ENCODE data around the gene LMTK3. TPM values are rescaled to one million over a fixed set of nuclear protein-coding genes. Genes with fewer than 3 reads are reported as not detected.
A peak's percentile ranks its signal among the peaks of the same experiment; 100 is the strongest.

The LMTK3 gene
- total and polyA plus RNA-seq, 9 of the 15 experiments (the other 6 are each of a cell fraction or from before 2014, with no cell fraction given), result 0.35 to 12.3 (median 2.0) TPM; not detected in 2

DNA sequence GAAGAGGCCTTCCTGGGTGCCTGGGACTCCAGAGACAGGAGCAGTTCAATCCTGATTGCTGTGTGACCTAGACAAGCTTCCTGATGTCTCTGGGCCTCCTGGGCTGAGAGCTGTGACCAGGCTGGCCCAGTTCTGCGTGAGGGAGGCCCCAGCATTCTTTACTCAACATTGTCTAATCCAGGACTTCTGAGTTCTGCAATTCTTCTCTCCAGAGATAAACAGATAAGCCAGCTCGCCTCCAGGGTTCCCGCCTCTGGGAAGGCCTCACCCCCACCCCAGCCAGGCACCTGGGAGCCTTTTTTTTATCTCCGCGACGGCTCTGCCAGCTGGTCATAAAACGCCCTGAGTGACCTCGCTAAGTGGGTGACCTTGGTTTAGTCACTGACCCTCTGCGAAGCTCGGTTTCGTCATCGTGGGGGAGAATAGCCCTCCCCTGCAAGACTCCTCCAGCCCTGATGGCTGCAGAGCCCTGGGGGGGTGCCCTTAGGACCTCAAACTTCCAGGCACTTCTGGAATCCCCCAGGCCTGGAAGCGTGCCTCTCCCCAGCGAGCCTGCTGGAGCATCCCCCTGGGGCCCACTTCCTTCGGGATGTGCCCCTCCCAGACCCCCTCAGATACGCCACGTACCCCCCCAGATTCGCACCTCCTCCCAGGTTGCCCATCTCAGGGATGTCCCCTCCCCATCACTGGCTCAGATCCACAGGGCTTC is 42.2 kb upstream of the LMTK3 start (continued):
- TF ChIP-seq, protein P1, sequence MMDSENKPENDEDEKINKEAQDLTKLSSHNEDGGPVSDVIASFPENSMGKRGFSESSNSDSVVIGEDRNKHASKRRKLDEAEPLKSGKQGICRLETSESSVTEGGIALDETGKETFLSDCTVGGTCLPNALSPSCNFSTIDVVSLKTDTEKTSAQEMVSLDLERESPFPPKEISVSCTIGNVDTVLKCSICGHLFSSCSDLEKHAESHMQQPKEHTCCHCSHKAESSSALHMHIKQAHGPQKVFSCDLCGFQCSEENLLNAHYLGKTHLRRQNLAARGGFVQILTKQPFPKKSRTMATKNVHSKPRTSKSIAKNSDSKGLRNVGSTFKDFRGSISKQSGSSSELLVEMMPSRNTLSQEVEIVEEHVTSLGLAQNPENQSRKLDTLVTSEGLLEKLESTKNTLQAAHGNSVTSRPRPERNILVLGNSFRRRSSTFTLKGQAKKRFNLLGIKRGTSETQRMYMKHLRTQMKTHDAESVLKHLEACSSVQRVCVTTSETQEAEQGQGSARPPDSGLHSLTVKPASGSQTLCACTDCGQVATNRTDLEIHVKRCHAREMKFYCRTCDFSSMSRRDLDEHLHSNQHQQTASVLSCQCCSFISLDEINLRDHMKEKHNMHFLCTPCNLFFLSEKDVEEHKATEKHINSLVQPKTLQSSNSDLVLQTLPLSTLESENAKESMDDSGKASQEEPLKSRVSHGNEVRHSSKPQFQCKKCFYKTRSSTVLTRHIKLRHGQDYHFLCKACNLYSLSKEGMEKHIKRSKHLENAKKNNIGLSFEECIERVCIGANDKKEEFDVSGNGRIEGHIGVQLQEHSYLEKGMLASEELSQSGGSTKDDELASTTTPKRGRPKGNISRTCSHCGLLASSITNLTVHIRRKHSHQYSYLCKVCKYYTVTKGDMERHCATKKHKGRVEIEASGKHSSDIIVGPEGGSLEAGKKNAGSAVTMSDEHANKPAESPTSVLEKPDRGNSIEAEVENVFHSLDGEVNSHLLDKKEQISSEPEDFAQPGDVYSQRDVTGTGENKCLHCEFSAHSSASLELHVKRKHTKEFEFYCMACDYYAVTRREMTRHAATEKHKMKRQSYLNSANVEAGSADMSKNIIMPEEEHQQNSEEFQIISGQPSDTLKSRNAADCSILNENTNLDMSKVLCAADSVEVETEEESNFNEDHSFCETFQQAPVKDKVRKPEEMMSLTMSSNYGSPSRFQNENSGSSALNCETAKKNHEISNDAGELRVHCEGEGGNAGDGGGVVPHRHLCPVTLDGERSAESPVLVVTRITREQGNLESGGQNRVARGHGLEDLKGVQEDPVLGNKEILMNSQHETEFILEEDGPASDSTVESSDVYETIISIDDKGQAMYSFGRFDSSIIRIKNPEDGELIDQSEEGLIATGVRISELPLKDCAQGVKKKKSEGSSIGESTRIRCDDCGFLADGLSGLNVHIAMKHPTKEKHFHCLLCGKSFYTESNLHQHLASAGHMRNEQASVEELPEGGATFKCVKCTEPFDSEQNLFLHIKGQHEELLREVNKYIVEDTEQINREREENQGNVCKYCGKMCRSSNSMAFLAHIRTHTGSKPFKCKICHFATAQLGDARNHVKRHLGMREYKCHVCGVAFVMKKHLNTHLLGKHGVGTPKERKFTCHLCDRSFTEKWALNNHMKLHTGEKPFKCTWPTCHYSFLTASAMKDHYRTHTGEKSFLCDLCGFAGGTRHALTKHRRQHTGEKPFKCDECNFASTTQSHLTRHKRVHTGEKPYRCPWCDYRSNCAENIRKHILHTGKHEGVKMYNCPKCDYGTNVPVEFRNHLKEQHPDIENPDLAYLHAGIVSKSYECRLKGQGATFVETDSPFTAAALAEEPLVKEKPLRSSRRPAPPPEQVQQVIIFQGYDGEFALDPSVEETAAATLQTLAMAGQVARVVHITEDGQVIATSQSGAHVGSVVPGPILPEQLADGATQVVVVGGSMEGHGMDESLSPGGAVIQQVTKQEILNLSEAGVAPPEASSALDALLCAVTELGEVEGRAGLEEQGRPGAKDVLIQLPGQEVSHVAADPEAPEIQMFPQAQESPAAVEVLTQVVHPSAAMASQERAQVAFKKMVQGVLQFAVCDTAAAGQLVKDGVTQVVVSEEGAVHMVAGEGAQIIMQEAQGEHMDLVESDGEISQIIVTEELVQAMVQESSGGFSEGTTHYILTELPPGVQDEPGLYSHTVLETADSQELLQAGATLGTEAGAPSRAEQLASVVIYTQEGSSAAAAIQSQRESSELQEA (IDR thresholded peaks at IDR 0.05; ENCODE audit: low read depth), result no peak
- TF ChIP-seq ESRRA (IDR thresholded peaks at IDR 0.05; ENCODE audit: borderline replicate concordance, low read depth), result peak; percentile 100
- TF ChIP-seq ZNF140 (CRISPR knock-in tag; IDR thresholded peaks at IDR 0.05), result no peak
- peak; percentile 80 for TF ChIP-seq JUND (IDR thresholded peaks at IDR 0.05; ENCODE audit: borderline replicate concordance, low read depth, low read length)
- peak; percentile 80; the same call in 1 of the 3 replicates for TF ChIP-seq JUND (tag; IDR thresholded peaks at IDR 0.05; ENCODE audit: borderline replicate concordance, low read depth, low read length)
- no peak for TF ChIP-seq CSDE1 (IDR thresholded peaks at IDR 0.05)
- peak; percentile 87 for TF ChIP-seq CBFA2T3 (IDR thresholded peaks at IDR 0.05)
- no peak for TF ChIP-seq NCOA2 (IDR thresholded peaks at IDR 0.05; ENCODE audit: partially characterized antibody in 2 of 2)
- TF ChIP-seq CBFB (CRISPR knock-in tag; IDR thresholded peaks at IDR 0.05), result no peak
- peak; percentile 62 for TF ChIP-seq L3MBTL2 (IDR thresholded peaks at IDR 0.05)
- TF ChIP-seq FOXA3 (CRISPR knock-in tag; conservative IDR thresholded peaks at IDR 0.05 in 1 of 2, IDR thresholded peaks at IDR 0.05 in 1 of 2), result no peak
- TF ChIP-seq FOS (IDR thresholded peaks at IDR 0.05; ENCODE audit: extremely low read depth, insufficient read length), result peak; percentile 17
- TF ChIP-seq PRMT5 (CRISPR knock-in tag; IDR thresholded peaks at IDR 0.05), result no peak
- TF ChIP-seq, protein P2, sequence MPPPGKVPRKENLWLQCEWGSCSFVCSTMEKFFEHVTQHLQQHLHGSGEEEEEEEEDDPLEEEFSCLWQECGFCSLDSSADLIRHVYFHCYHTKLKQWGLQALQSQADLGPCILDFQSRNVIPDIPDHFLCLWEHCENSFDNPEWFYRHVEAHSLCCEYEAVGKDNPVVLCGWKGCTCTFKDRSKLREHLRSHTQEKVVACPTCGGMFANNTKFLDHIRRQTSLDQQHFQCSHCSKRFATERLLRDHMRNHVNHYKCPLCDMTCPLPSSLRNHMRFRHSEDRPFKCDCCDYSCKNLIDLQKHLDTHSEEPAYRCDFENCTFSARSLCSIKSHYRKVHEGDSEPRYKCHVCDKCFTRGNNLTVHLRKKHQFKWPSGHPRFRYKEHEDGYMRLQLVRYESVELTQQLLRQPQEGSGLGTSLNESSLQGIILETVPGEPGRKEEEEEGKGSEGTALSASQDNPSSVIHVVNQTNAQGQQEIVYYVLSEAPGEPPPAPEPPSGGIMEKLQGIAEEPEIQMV (tag; conservative IDR thresholded peaks at IDR 0.05; ENCODE audit: low read depth), result no peak
- TF ChIP-seq ZNF589 (CRISPR knock-in tag; IDR thresholded peaks at IDR 0.05; ENCODE audit: low read depth), result no peak
- TF ChIP-seq, protein P3, sequence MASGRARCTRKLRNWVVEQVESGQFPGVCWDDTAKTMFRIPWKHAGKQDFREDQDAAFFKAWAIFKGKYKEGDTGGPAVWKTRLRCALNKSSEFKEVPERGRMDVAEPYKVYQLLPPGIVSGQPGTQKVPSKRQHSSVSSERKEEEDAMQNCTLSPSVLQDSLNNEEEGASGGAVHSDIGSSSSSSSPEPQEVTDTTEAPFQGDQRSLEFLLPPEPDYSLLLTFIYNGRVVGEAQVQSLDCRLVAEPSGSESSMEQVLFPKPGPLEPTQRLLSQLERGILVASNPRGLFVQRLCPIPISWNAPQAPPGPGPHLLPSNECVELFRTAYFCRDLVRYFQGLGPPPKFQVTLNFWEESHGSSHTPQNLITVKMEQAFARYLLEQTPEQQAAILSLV (tag; IDR thresholded peaks at IDR 0.05), result no peak
- TF ChIP-seq GTF2A2 (tag; IDR thresholded peaks at IDR 0.05), result no peak
- TF ChIP-seq KDM5B (IDR thresholded peaks at IDR 0.05; ENCODE audit: insufficient replicate concordance, low read depth, low read length), result no peak
